KMS-11 (cell line): ENCODE measurements around the gene AK1.

Experiments
- H2AFZ ChIP-seq: fragments of 200-600 bp; sonication (generic); 2 replicates; pipeline ENCODE4 v1.6.1; 2016; ENCODE audit warnings: antibody characterized with exemption, mixed run types, low read depth
- H3K27ac ChIP-seq: fragments of 200-600 bp; sonication (generic); 2 replicates; pipeline ENCODE4 v1.6.1; 2016; ENCODE audit warnings: mild to moderate bottlenecking, mixed run types
- H3K27me3 ChIP-seq: fragments of 200-600 bp; sonication (generic); 2 replicates; pipeline ENCODE4 v1.6.1; 2017; ENCODE audit warnings: mild to moderate bottlenecking, low read depth, mixed run types, moderate library complexity; ENCODE audit not compliant: insufficient read depth
- H3K36me3 ChIP-seq: fragments of 200-600 bp; sonication (generic); 2 replicates; pipeline ENCODE4 v1.6.1; 2017; ENCODE audit warnings: mild to moderate bottlenecking, mixed run types; ENCODE audit not compliant: insufficient read depth
- H3K4me1 ChIP-seq: fragments of 200-600 bp; sonication (generic); 2 replicates; pipeline ENCODE4 v1.6.1; 2016; ENCODE audit warnings: mild to moderate bottlenecking, low read depth, mixed run types; ENCODE audit not compliant: poor library complexity, severe bottlenecking
- H3K4me2 ChIP-seq: fragments of 200-600 bp; sonication (generic); 2 replicates; pipeline ENCODE4 v1.7.0; 2016; ENCODE audit warnings: mild to moderate bottlenecking, mixed run types
- H3K4me3 ChIP-seq: fragments of 200-600 bp; sonication (generic); IDR thresholded peaks from 2 replicates; pipeline ENCODE4 v1.6.1; 2017; ENCODE audit warnings: low read depth, low read length, mixed read lengths; ENCODE audit not compliant: insufficient read depth
- H3K79me2 ChIP-seq: fragments of 200-600 bp; sonication (generic); 2 replicates; pipeline ENCODE4 v1.6.1; 2016; ENCODE audit warnings: low read depth, mixed run types; ENCODE audit not compliant: insufficient read depth
- H3K9ac ChIP-seq: fragments of 200-600 bp; sonication (generic); 2 replicates; pipeline ENCODE4 v1.6.1; 2016; ENCODE audit warnings: mild to moderate bottlenecking, mixed run types
- H4K20me1 ChIP-seq: fragments of 200-600 bp; sonication (generic); 2 replicates; pipeline ENCODE4 v1.6.1; 2016; ENCODE audit warnings: mild to moderate bottlenecking, mixed run types; ENCODE audit not compliant: insufficient read depth
- CTCF ChIP-seq: fragments of 200-600 bp; sonication (generic); conservative IDR thresholded peaks from 2 replicates; pipeline ENCODE4 v1.6.1; 2017; ENCODE audit warnings: low read depth, mild to moderate bottlenecking, antibody characterized with exemption, low read length, moderate library complexity, mixed read lengths

Gene AK1

GRCh38 chr9:127818574-127818973 lies 58.9 kb downstream of the AK1 start:
- H2AFZ ChIP-seq, result no peak overlapping the region
- H3K4me2 ChIP-seq, result no peak overlapping the region
- no peak overlapping the region for H3K27ac ChIP-seq
- no peaks in the 10 kb centered on the region for H3K79me2 ChIP-seq
- H3K9ac ChIP-seq, result no peak overlapping the region
- TF ChIP-seq CTCF, result no peak
- H3K4me3 ChIP-seq, result no peak overlapping the region
- H3K36me3 ChIP-seq, result no peaks in the 10 kb centered on the region
- no peaks in the 10 kb centered on the region for H3K27me3 ChIP-seq
- no peaks in the 10 kb centered on the region for H4K20me1 ChIP-seq
- no peaks in the 10 kb centered on the region for H3K4me1 ChIP-seq

- Histone ChIP-seq H3K27ac (no peak overlapping the region), H3K9ac (no peak overlapping the region), H3K4me2 (no peak overlapping the region), H3K36me3 (no peaks in the 10 kb centered on the region), H3K4me3 (no peak overlapping the region), H2AFZ (no peak overlapping the region), H3K4me1 (no peaks in the 10 kb centered on the region), H4K20me1 (no peaks in the 10 kb centered on the region), H3K27me3 (no peaks in the 10 kb centered on the region), H3K79me2 (no peaks in the 10 kb centered on the region)
- no peak for TF ChIP-seq CTCF
These were observed 59.5 kb downstream of the AK1 start for GRCh38 chr9:127817881-127818434.

GRCh38 chr9:127816728-127817127 lies 60.7 kb downstream of the AK1 start:
- Histone ChIP-seq H3K4me1 (no peaks in the 10 kb centered on the region), H3K79me2 (no peaks in the 10 kb centered on the region), H3K4me2 (no peak overlapping the region), H3K27me3 (no peaks in the 10 kb centered on the region), H2AFZ (no peak overlapping the region), H3K9ac (no peak overlapping the region), H3K4me3 (no peak overlapping the region), H3K27ac (no peak overlapping the region), H3K36me3 (no peaks in the 10 kb centered on the region), H4K20me1 (no peaks in the 10 kb centered on the region)
- no peak for TF ChIP-seq CTCF
